ENCODE results near the gene CLEC2A. TPM values are rescaled to one million over a fixed set of nuclear protein-coding genes. Genes with fewer than 3 reads are reported as not detected.

Gene CLEC2A
- total and polyA plus RNA-seq, 2 experiments from 2014 or later, result not detected

DNA sequence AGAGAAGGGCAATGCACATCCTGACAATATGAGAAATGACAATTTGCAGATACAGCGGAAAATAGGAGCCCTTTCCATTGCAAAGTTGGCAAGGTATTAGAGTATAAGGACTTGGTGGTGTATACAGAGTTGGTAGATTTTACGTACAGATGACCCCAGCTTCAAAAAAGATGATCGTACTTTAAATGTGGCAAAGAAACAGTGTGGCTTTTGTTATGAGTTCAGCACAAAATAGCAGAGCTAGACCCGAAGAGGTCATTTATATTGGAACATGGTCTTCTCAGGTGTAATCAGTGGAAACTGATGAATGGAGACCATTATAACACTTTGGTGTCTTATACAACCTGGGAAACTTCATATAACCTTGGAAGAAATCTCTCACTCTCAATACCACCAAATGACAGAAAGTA lies 65.3 kb downstream of the CLEC2A start (continued):
- no peak for TF ChIP-seq ZNF462 (CRISPR knock-in tag; IDR thresholded peaks at IDR 0.05)

DNA sequence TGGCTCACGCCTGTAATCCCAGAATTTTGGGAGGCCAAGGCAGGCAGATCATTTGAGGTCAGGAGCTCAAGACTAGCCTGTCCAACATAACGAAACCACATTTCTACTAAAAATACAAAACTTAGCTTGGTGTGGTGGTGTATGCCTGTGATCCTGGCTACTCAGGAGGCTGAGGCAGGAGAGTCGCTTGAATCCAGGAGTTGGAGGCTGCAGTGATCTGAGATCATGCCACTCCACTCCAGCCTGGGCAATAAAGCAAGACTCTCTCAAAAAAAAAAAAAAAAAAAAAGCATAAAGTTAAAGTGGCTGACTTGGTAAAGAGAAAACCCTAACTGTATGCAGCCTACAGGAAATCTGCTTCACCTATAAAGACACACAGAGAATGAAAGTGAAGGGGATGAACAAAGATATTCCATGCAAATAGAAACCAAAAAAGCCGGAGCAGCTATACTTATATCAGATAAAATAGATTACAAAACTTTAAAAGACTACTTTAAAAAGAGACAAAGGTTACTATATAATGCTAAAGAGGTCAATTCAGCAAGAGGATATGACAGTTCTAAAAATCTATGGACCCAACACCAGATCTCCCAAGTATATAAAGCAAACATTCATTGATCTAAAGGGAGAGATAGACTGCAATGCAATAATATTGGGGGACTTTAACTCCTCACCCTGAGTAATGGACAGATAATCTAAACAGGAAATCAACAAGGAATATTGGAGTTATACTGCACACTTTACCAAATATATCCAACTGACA lies 67.1 kb downstream of the CLEC2A start:
- H4K20me1 ChIP-seq (replicated peaks; ENCODE audit: insufficient read depth), result no peaks in the 10 kb centered on the region
- no peak overlapping the region for H3K27ac ChIP-seq (ENCODE audit: low read depth)
- no peak overlapping the region for H3K4me3 Mint-ChIP-seq
- H3K27me3 ChIP-seq (ENCODE audit: insufficient read depth), result no peaks in the 10 kb centered on the region
- DNase-seq (ENCODE audit: low spot score), result no peak
- no peak overlapping the region for H3K27ac Mint-ChIP-seq
- no peak for ATAC-seq
- H3K36me3 ChIP-seq (ENCODE audit: insufficient read depth), result no peaks in the 10 kb centered on the region
- H3K36me3 Mint-ChIP-seq (ENCODE audit: low read depth), result no peaks in the 10 kb centered on the region
- H3K27me3 Mint-ChIP-seq (ENCODE audit: insufficient read depth, low read depth, poor library complexity), result no peaks in the 10 kb centered on the region
- H3K4me2 ChIP-seq, result no peak overlapping the region
- H2AFZ ChIP-seq, result no peak overlapping the region
- H3K9me2 ChIP-seq (ENCODE audit: insufficient read depth), result no peaks in the 10 kb centered on the region
- H3F3A ChIP-seq (replicated peaks; ENCODE audit: low read depth), result no peaks in the 10 kb centered on the region
- H3K4me1 Mint-ChIP-seq, result peaks cover 14% of the 10 kb centered on the region; the same call in 2 of the 3 replicates
- H3K4me3 ChIP-seq, result no peak overlapping the region
- no peaks in the 10 kb centered on the region for H3K79me2 ChIP-seq (replicated peaks; ENCODE audit: insufficient read depth)
- peaks cover 17% of the 10 kb centered on the region for H3K4me1 ChIP-seq (ENCODE audit: insufficient read depth)
- TF ChIP-seq NANOG (IDR thresholded peaks at IDR 0.05; ENCODE audit: borderline replicate concordance) (no peak), EZH2phosphoT487 (IDR thresholded peaks at IDR 0.05; ENCODE audit: unreplicated experiment) (no peak)
- no peaks in the 10 kb centered on the region for H3K9me3 Mint-ChIP-seq

Other genes starting within 250 kb of the CLEC2A start
- not detected in 2 replicates for gene CLECL1, start 199.3 kb downstream of the CLEC2A start, total RNA-seq (2014; rRNA removed; shearing (Covaris generic))
- not detected in 2 replicates for gene CLECL1, start 199.3 kb downstream of the CLEC2A start, polyA plus RNA-seq (2016; fragmentation: Nextera tagmentation; extraction: Ambion mirVana)
- gene CD69, start 171.5 kb downstream of the CLEC2A start, total RNA-seq (2014; rRNA removed; shearing (Covaris generic)), result not detected in 2 replicates
- gene CD69, start 171.5 kb downstream of the CLEC2A start, polyA plus RNA-seq (2016; fragmentation: Nextera tagmentation; extraction: Ambion mirVana), result 0.12 TPM in 1 of 2 replicates, not detected in the other
- not detected in 2 replicates for gene KLRF1, start 104.9 kb downstream of the CLEC2A start, total RNA-seq (2014; rRNA removed; shearing (Covaris generic))
- gene KLRF1, start 104.9 kb downstream of the CLEC2A start, polyA plus RNA-seq (2016; fragmentation: Nextera tagmentation; extraction: Ambion mirVana), result 0.50 TPM in 1 of 2 replicates, not detected in the other
- not detected in 2 replicates for gene CLEC2B, start 63.0 kb downstream of the CLEC2A start, total RNA-seq (2014; rRNA removed; shearing (Covaris generic))
- not detected in 2 replicates for gene CLEC2B, start 63.0 kb downstream of the CLEC2A start, polyA plus RNA-seq (2016; fragmentation: Nextera tagmentation; extraction: Ambion mirVana)
- not detected in 2 replicates for gene KLRF2, start 50.9 kb downstream of the CLEC2A start, total RNA-seq (2014; rRNA removed; shearing (Covaris generic))
- not detected in 2 replicates for gene KLRF2, start 50.9 kb downstream of the CLEC2A start, polyA plus RNA-seq (2016; fragmentation: Nextera tagmentation; extraction: Ambion mirVana)
- not detected in 2 replicates for gene CLEC12A, start 39.0 kb upstream of the CLEC2A start, total RNA-seq (2014; rRNA removed; shearing (Covaris generic))
- not detected in 2 replicates for gene CLEC12A, start 39.0 kb upstream of the CLEC2A start, polyA plus RNA-seq (2016; fragmentation: Nextera tagmentation; extraction: Ambion mirVana)
- not detected in 2 replicates for gene CLEC1B, start 66.8 kb upstream of the CLEC2A start, total RNA-seq (2014; rRNA removed; shearing (Covaris generic))
- gene CLEC1B, start 66.8 kb upstream of the CLEC2A start, polyA plus RNA-seq (2016; fragmentation: Nextera tagmentation; extraction: Ambion mirVana), result not detected in 2 replicates
- gene CLEC12B, start 78.3 kb upstream of the CLEC2A start, total RNA-seq (2014; rRNA removed; shearing (Covaris generic)), result not detected in 2 replicates
- gene CLEC12B, start 78.3 kb upstream of the CLEC2A start, polyA plus RNA-seq (2016; fragmentation: Nextera tagmentation; extraction: Ambion mirVana), result not detected in 2 replicates
- gene CLEC9A, start 98.3 kb upstream of the CLEC2A start, total RNA-seq (2014; rRNA removed; shearing (Covaris generic)), result not detected in 2 replicates
- not detected in 2 replicates for gene CLEC9A, start 98.3 kb upstream of the CLEC2A start, polyA plus RNA-seq (2016; fragmentation: Nextera tagmentation; extraction: Ambion mirVana)
- gene CLEC1A, start 166.6 kb upstream of the CLEC2A start, total RNA-seq (2014; rRNA removed; shearing (Covaris generic)), result 1.1 TPM in 1 of 2 replicates, not detected in the other
- 0.07 TPM in 1 of 2 replicates, not detected in the other for gene CLEC1A, start 166.6 kb upstream of the CLEC2A start, polyA plus RNA-seq (2016; fragmentation: Nextera tagmentation; extraction: Ambion mirVana)
- gene CLEC7A, start 197.8 kb upstream of the CLEC2A start, total RNA-seq (2014; rRNA removed; shearing (Covaris generic)), result not detected in 2 replicates
- 0.09 and 0.39 TPM in 2 replicates for gene CLEC7A, start 197.8 kb upstream of the CLEC2A start, polyA plus RNA-seq (2016; fragmentation: Nextera tagmentation; extraction: Ambion mirVana)
- not detected in 2 replicates for gene OLR1, start 239.8 kb upstream of the CLEC2A start, total RNA-seq (2014; rRNA removed; shearing (Covaris generic))
- not detected in 2 replicates for gene OLR1, start 239.8 kb upstream of the CLEC2A start, polyA plus RNA-seq (2016; fragmentation: Nextera tagmentation; extraction: Ambion mirVana)
- gene TMEM52B, start 246.7 kb upstream of the CLEC2A start, total RNA-seq (2014; rRNA removed; shearing (Covaris generic)), result not detected in 2 replicates
- not detected in 2 replicates for gene TMEM52B, start 246.7 kb upstream of the CLEC2A start, polyA plus RNA-seq (2016; fragmentation: Nextera tagmentation; extraction: Ambion mirVana)